HT-29 (cell line): Measurements from ENCODE around the gene UBE2Q2. TPM values are rescaled to one million over a fixed set of nuclear protein-coding genes. Genes with fewer than 3 reads are reported as not detected.
"Not testable (repeated sequence)": the region's sequence is repeated elsewhere in the genome, so short reads cannot be mapped to it uniquely, and the experiment has no call there.

Experiments
- DNase-seq: peaks from one replicate; pipeline ENCODE4 v3.0.0-alpha.2; 2015; ENCODE audit warnings: low spot score
- total RNA-seq: library from RNA; depleted of rRNA; stranded (reverse); fragments of >200 nt; shearing (Covaris generic); gene quantifications from 2 replicates; pipeline ENCODE4 v1.2.3, GENCODE V29; 2014

The UBE2Q2 gene
- total RNA-seq, 1 experiment from 2014 or later = 23.8 TPM

GRCh38 chr15:75864213-75865059 lies 21.2 kb downstream of the UBE2Q2 start:
- DNase-seq = no peak

- DNase-seq = not testable (repeated sequence)
Observed at GRCh38 chr15:75866045-75866444, 22.8 kb downstream of the UBE2Q2 start.

DNA sequence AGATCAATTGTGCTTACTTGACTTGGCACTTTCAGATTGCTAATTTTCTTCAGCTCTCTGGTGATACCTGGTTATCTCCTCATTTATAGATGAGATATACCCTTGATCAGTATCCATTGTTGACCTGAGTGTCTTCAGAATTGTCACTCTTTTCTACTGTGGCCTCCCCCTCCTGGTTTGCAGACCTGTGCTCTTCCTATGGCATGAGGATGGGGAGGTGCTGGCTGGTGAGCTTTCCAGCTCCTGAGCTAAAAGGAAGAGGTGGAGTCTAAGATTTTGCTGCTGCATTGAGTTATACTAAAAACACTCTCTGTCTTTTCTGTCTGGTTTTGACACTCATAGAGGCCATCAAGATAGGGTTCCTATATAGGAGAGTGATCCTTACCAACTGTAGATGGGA lies 23.7 kb downstream of the UBE2Q2 start:
- DNase-seq = no peak

DNA sequence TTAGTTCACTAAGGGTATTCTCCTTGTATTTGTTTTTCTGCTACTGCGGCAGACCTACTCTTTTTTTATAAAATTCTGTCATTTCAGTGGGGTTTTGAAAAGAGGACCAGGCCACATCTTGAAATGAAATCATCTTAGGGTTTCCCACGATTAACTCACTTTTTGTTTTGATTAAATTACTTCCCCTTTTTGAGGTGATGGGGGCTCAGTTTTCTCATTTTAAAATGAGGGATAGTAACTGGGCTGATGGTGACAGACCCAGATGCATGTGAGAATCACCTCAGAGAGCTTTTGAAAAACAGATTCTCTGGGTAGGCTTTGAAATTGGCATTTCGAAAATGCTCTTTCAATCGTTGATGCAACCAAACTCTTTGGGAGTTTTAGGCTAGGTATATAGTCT lies 24.2 kb downstream of the UBE2Q2 start:
- DNase-seq = no peak

GRCh38 chr15:75868019-75868418 lies 24.8 kb downstream of the UBE2Q2 start:
- DNase-seq = no peak

DNA sequence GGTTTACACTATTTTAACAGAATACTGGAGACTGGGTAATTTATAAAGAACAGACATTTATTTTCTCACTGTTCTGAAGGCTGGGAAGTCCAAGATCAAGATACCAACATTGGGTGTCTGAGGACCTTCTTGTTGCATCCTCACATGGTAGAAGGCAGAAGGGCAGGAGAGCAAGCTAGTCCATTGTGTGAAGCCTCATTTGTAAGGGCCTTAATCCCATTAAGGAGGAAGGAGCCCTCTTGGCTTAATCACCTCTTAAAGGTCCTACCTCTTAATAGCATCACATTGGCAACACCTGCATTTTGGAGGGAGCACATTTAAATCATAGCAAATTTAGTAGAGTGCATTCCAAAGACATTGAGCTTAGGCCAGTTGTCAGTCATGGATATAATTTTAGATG lies 26.2 kb downstream of the UBE2Q2 start:
- no peak for DNase-seq

GRCh38 chr15:75871589-75871988 lies 28.3 kb downstream of the UBE2Q2 start:
- not testable (repeated sequence) for DNase-seq

DNA sequence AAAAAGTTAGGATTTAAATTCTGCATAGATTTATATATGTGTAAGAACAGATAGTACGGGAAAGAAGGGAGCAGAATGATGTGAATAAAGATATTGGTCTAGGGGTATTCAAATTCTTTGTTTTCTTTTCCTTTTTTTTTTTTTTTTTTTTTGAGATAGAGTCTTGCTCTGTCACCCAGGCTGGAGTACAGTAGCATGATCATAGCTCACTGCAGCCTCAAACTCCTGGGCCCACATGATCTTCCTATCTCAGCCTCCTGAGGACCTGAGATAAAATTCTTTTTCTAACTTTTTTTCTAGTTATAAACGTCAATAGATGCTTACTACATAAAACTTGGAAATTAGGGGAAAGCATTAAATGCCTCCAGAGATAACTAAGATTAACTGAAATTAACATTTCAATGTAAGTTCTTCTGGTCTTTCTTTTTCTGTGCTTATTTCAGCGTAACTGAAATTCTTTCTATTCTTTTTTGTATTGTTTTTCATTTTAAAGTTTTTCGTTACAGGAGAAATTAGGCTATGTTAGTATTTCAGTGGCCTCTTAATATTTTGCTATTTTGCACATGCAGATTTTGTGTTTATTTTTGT lies 29.2 kb downstream of the UBE2Q2 start:
- no peak for DNase-seq

- no peak for DNase-seq
Observed at GRCh38 chr15:75884041-75884440, 40.8 kb downstream of the UBE2Q2 start.

DNA sequence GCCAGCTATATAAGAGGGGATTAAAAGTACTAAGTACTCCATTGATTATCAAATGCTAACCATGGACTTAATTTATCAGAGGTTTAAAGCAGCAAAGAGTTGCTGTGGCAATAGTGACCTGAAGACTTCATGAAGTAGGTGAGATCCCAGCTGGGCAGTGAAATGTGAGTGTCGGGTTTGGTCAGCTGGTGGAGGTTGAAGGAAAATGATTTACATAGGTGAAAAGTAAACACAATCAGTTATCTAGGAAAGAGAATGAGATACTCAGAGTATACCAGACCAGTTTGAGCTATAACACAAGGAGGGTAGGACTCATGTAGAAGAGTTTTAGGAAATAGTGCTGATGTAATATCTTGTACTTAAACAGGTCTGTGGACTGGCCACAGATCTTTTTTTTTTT lies 43.9 kb downstream of the UBE2Q2 start:
- DNase-seq = no peak

DNA sequence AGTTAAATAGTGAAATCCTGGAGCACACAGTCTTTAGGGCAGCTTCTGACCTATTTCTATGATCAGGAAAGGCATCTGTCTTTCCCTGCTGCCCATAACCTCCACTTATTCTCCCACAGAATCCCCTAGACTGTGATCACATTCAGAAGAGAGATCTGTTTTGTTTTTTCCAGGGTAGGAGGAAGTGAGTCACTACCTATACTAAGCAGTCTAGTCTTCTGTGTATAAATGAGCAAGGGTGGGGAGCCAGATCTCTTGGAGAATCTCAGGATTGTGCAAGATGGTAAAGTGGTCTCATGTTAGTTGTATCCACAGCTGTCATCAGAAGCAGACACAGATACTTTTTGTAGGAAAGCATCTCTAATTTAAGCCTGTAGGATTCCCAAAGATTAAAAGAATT lies 48.6 kb downstream of the UBE2Q2 start:
- DNase-seq = peak; percentile 14

DNA sequence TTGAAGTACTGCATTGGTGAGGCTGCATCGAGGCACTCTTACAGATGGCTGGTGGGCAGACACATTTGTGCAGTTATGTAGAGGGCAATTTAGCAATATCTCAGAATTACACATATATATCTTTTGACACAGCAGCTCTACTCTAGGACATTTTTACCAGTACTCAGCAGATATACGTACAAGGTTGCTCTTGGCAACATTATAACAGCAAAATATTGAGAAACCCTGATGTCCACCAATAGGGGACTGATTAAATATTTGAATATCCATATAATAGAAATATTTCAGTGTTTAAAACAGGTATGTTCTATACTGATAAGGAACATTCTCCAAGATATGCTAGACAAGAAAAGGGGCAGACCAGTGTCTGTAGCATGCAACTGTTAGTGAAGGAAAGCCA lies 52.5 kb downstream of the UBE2Q2 start:
- DNase-seq = no peak

GRCh38 chr15:75900577-75900976 lies 57.3 kb downstream of the UBE2Q2 start:
- no peak for DNase-seq

- no peak for DNase-seq
Observed at GRCh38 chr15:75902129-75902557, 58.9 kb downstream of the UBE2Q2 start.

GRCh38 chr15:75903331-75904239 lies 60.3 kb downstream of the UBE2Q2 start, which contains the start of gene FBXO22:
TSS of gene FBXO22 (plus strand) at chr15:75903878. CDS start at chr15:75903964, 86 bp downstream.
- DNase-seq = peak; percentile 97

DNA sequence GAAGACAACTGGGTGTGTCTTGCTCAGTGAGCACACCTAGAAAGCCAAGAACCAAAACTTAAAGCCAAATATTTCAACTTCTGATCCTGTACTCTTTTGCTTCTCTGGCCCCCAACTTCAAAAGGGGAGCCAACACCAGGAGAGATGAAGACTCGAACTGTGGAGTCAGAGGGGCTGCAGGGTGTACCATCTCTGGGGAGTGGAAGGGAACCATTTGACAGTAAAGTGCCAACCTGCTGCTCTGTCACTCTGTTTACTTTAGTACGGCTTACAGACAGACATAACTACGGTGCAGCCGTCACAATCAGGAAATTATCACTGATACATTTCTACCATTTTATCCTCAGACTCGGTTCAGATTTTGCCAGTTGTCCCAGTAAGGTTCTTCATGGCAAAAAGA lies 62.0 kb downstream of the UBE2Q2 start:
- no peak for DNase-seq

- DNase-seq = not testable (repeated sequence)
Observed at GRCh38 chr15:75910355-75910754, 67.1 kb downstream of the UBE2Q2 start.

GRCh38 chr15:75916978-75917377 lies 73.7 kb downstream of the UBE2Q2 start:
- no peak for DNase-seq

- DNase-seq = no peak
Observed at GRCh38 chr15:75918135-75918534, 74.9 kb downstream of the UBE2Q2 start.

DNA sequence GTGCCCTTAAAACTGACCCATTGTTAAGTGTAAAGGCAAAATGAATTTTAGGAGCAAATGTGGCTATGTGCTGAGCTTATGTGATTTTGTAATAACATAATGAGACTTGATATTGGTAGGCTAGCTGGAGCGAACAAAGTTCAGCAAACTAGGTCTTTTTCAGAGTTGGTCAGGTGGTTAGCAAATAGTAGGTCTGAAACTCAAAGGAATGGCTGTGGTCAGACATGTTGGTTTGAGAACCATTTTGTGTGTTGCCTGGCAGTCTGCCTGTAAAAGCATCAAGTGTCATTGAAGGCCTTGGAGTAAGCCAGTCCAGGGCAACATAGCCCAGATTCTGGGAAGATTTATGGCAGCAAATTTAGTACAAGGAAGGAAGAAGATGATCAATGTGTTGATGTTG lies 76.8 kb downstream of the UBE2Q2 start:
- DNase-seq = no peak

GRCh38 chr15:75921732-75922703 lies 78.8 kb downstream of the UBE2Q2 start:
- DNase-seq = peak; percentile 77
